Mesenchymal stem cell (in vitro differentiated cells and primary cell): ENCODE measurements around the gene FOXO4.

Source experiments
- DNase-seq: peaks from one replicate; pipeline ENCODE4 v3.0.0-alpha.2; 2013
- H2AFZ ChIP-seq: one replicate; pipeline ENCODE4 v1.6.1; 2013; ENCODE audit warnings: low read depth, mild to moderate bottlenecking, control low read depth, inconsistent platforms, low read length, moderate library complexity
- H2AK5ac ChIP-seq: 2 replicates; pipeline ENCODE4 v1.6.1; 2013; ENCODE audit warnings: low read length, moderate library complexity, mild to moderate bottlenecking, inconsistent platforms; ENCODE audit not compliant: severe bottlenecking
- H2BK120ac ChIP-seq: one replicate; pipeline ENCODE4 v1.6.1; 2013; ENCODE audit warnings: low read depth, mild to moderate bottlenecking, inconsistent platforms, low read length, moderate library complexity
- H2BK12ac ChIP-seq, 2 experiments: one replicate each; pipeline ENCODE4 v1.6.1; 2013; ENCODE audit warnings: inconsistent platforms in 2 of 2, low read length in 2 of 2, mild to moderate bottlenecking in 2 of 2, moderate library complexity in 2 of 2, control low read depth in 1 of 2
- H2BK15ac ChIP-seq: one replicate; pipeline ENCODE4 v1.6.1; 2013; ENCODE audit warnings: mild to moderate bottlenecking, low read depth, inconsistent platforms; ENCODE audit not compliant: poor library complexity, severe bottlenecking
- H2BK5ac ChIP-seq: 2 replicates; pipeline ENCODE4 v1.6.1; 2013; ENCODE audit warnings: low read depth, mild to moderate bottlenecking, low read length, control low read depth, inconsistent platforms; ENCODE audit not compliant: poor library complexity, severe bottlenecking
- H3K14ac ChIP-seq, 2 experiments: one replicate each; pipeline ENCODE4 v1.6.1; 2013; ENCODE audit warnings: inconsistent platforms in 2 of 2, low read length in 2 of 2, control low read depth in 1 of 2, mild to moderate bottlenecking in 1 of 2, moderate library complexity in 1 of 2
- H3K18ac ChIP-seq, 2 experiments: one replicate each; pipeline ENCODE4 v1.6.1; 2013; ENCODE audit warnings: inconsistent platforms in 2 of 2, low read length in 2 of 2, control low read depth in 1 of 2, low read depth in 1 of 2, mild to moderate bottlenecking in 1 of 2
- H3K23ac ChIP-seq, 2 experiments: one replicate each; pipeline ENCODE4 v1.6.1; 2013; ENCODE audit warnings: inconsistent platforms in 2 of 2, low read length in 2 of 2, mild to moderate bottlenecking in 2 of 2, moderate library complexity in 2 of 2, control low read depth in 1 of 2
- H3K27ac ChIP-seq: 2 replicates; pipeline ENCODE4 v1.5.1; 2013; ENCODE audit warnings: mild to moderate bottlenecking, moderate library complexity, low read length, control low read depth, inconsistent platforms; ENCODE audit not compliant: poor library complexity, severe bottlenecking
- H3K27me3 ChIP-seq, 2 experiments: 2 replicates each; pipeline versions ENCODE4 v1.6.1 to v1.7.0; 2013; ENCODE audit warnings: low read length in 2 of 2, mild to moderate bottlenecking in 2 of 2, moderate library complexity in 2 of 2, control low read depth in 1 of 2, inconsistent platforms in 1 of 2; ENCODE audit not compliant: control insufficient read depth in 1 of 2, insufficient read depth in 1 of 2
- H3K36me3 ChIP-seq, 2 experiments: 2 replicates each; pipeline versions ENCODE4 v1.6.1 to v1.7.0; 2013; ENCODE audit warnings: low read length in 2 of 2, control low read depth in 1 of 2, inconsistent platforms in 1 of 2, low read depth in 1 of 2, mild to moderate bottlenecking in 1 of 2; ENCODE audit not compliant: insufficient read depth in 2 of 2, control insufficient read depth in 1 of 2
- H3K4ac ChIP-seq, 2 experiments: one replicate each; pipeline ENCODE4 v1.6.1; 2013; ENCODE audit warnings: inconsistent platforms in 2 of 2, low read length in 2 of 2, mild to moderate bottlenecking in 2 of 2, moderate library complexity in 2 of 2, control low read depth in 1 of 2, low read depth in 1 of 2
- H3K4me1 ChIP-seq: 2 replicates; pipeline ENCODE4 v1.6.1; 2013; ENCODE audit warnings: low read depth, low read length, control low read depth; ENCODE audit not compliant: control insufficient read depth, insufficient read depth
- H3K4me2 ChIP-seq: 2 replicates; pipeline ENCODE4 v1.6.1; 2013; ENCODE audit warnings: low read length, mild to moderate bottlenecking, inconsistent platforms; ENCODE audit not compliant: poor library complexity, severe bottlenecking
- H3K4me3 ChIP-seq, 2 experiments: 2 replicates each; pipeline versions ENCODE4 v1.5.1 to v1.7.0; 2013; ENCODE audit warnings: low read length in 2 of 2, mild to moderate bottlenecking in 2 of 2, control low read depth in 1 of 2, low read depth in 1 of 2; ENCODE audit not compliant: insufficient read depth in 1 of 2
- H3K79me1 ChIP-seq: replicated peaks from 2 replicates; pipeline ENCODE4 v1.6.1; 2013; ENCODE audit warnings: mild to moderate bottlenecking, control low read depth, low read length, inconsistent platforms; ENCODE audit not compliant: poor library complexity, severe bottlenecking
- H3K9ac ChIP-seq: 2 replicates; pipeline ENCODE4 v1.7.0; 2013; ENCODE audit warnings: mild to moderate bottlenecking, low read length, moderate library complexity
- H3K9me3 ChIP-seq: 2 replicates; pipeline ENCODE4 v1.7.0; 2013; ENCODE audit warnings: mild to moderate bottlenecking, low read length; ENCODE audit not compliant: control insufficient read depth
- H4K8ac ChIP-seq: one replicate; pipeline ENCODE4 v1.6.1; 2013; ENCODE audit warnings: inconsistent platforms, mild to moderate bottlenecking, low read length, moderate library complexity
- H4K91ac ChIP-seq: one replicate; pipeline ENCODE4 v1.6.1; 2013; ENCODE audit warnings: mild to moderate bottlenecking, low read length, inconsistent platforms
- WGBS: methylation state at CpG from one replicate; pipeline ENCODE4 v1.1.7; 2013; ENCODE audit warnings: mixed read lengths; 5-methylcytosine and 5-hydroxymethylcytosine counted together

The FOXO4 gene

DNA sequence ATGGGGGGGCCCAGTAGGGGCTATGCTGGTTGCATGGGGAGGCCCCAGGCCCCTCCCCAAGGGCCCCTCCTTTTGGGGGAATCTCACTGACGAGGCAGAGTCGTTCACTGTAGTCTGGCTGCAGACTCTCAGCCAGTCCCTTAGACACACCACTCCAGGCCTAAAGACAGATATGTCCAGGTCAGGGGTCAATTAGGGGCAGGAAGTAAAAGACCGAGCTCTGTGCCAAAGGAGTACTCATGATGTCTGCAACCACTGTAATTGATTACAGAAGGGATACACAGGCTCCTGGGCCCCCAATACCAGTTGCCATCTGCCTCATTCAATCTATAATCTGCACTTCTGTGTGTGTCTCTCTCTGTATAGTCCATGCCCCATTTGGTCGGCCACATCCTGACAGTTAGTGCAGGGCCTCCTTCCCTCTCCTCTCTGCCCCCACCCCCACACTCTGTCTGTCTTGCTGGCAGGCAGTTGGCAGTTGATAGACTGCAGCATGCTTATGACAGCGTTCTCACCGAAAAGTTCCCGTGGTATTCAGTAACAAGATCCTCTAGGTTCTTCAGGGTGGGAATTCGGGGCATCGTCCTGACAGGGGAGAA is 12.2 kb downstream of the FOXO4 start:
- Histone ChIP-seq H3K4ac (no peak overlapping the region), H3K4me1 (peaks cover 4% of the 10 kb centered on the region), H3K27ac (no peak overlapping the region), H2BK12ac (no peak overlapping the region), H2BK15ac (no peak overlapping the region), H3K14ac (no peak overlapping the region), H3K9ac (no peak overlapping the region), H4K8ac (no peak overlapping the region), H2AK5ac (no peak overlapping the region), H3K4me3 (no peak overlapping the region), H3K36me3 (no peaks in the 10 kb centered on the region), H3K4me2 (no peak overlapping the region), H3K79me1 (no peaks in the 10 kb centered on the region), H2AFZ (no peak overlapping the region), H2BK5ac (no peak overlapping the region), H3K27me3 (peaks cover 0 to 60% of the 10 kb centered on the region in 2 experiments), H3K9me3 (peaks cover 2% of the 10 kb centered on the region), H3K23ac (no peak overlapping the region), H4K91ac (no peak overlapping the region), H2BK120ac (peak overlapping the region; percentile 34), H3K18ac (peak overlapping the region in 1 of 2 experiments; percentile 21)
- WGBS = 14% methylated on average over 2 of the region's 9 CpGs
- DNase-seq = peak; percentile 15

DNA sequence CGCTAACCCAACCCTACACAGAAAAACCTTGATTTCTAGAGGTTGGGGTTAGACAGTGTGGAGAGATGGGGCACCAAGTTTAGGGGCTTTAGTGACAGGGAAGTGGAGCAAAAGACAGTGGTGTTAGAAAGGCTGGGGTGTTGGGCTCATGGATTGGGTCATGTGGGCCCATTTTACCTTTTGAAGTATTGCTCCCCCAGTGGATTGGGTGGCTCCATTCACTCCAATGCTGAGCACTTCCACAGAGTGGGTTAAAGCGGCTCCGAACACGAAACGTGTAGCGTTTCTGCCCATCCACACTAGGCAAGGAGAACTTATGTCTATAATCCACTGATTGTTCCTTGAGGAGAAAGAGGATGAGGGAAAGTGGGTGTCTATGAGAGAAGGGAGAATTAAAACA is 13.4 kb downstream of the FOXO4 start:
- Histone ChIP-seq H3K4ac (no peak overlapping the region), H3K23ac (no peak overlapping the region), H3K79me1 (no peaks in the 10 kb centered on the region), H2BK120ac (no peak overlapping the region), H3K27ac (no peak overlapping the region), H4K91ac (no peak overlapping the region), H3K36me3 (no peaks in the 10 kb centered on the region), H4K8ac (no peak overlapping the region), H3K18ac (peak overlapping the region in 1 of 2 experiments; percentile 12), H3K14ac (no peak overlapping the region), H3K9ac (no peak overlapping the region), H2AK5ac (no peak overlapping the region), H3K4me1 (no peaks in the 10 kb centered on the region), H2BK5ac (no peak overlapping the region), H3K4me2 (no peak overlapping the region), H2BK12ac (no peak overlapping the region), H2BK15ac (no peak overlapping the region), H3K27me3 (peaks cover 0 to 60% of the 10 kb centered on the region in 2 experiments), H2AFZ (no peak overlapping the region), H3K4me3 (no peak overlapping the region), H3K9me3 (peaks cover 2% of the 10 kb centered on the region)
- 100% methylated on average over 2 of the region's 6 CpGs for WGBS
- no peak for DNase-seq

DNA sequence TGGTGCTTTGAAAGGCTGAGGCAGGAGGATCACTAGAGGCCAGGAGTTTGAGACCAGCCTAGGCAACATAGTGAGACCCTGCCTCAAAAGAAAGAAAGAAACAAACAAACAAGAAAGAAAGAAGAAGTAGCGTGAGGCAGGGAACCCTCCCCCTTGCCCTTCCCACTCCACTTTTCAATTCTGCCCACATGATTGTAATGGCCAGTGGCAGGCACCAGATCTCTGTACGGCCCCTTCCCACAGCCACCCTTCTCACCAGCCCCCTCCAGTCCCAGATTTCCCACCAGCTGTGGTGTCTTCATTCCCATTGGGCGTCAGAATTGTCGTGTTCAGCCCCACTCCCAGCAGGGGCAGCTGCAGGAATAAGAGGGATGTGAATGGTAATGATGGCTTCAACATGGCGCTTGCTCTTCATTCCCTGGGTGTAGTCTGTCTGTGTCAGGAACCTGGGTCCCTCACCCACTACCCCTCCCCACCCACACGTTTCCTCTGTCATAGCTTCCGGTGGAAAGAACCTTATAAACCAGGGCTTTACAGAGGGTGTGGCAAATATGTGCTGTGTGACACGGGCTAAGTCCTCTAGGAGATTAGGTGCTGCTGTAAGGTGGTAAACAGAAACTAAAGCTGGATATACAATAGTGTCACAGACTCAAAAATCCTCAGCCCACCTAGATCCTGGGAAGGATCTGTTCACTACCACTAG is 15.6 kb downstream of the FOXO4 start, which contains the start of gene IL2RG:
Gene IL2RG (minus strand): TSS at position 437 of the 703 bp plus-strand sequence. CDS start 38 bp downstream, at position 399.
- Histone ChIP-seq H2BK15ac (no peak within 1 kb of the TSS), H4K91ac (no peak within 1 kb of the TSS), H2AK5ac (no peak within 1 kb of the TSS), H3K4ac (no peak within 1 kb of the TSS), H2AFZ (no peak within 1 kb of the TSS), H3K4me3 (no peak within 1 kb of the TSS), H3K27ac (no peak within 1 kb of the TSS), H3K4me1 (no peaks in the 10 kb centered on the region), H3K9ac (no peak within 1 kb of the TSS), H3K18ac (no peak within 1 kb of the TSS), H3K79me1 (no peaks in the 10 kb centered on the region), H3K14ac (no peak within 1 kb of the TSS), H3K23ac (no peak within 1 kb of the TSS), H3K9me3 (peaks cover 2% of the 10 kb centered on the region), H2BK12ac (no peak within 1 kb of the TSS), H3K4me2 (no peak within 1 kb of the TSS), H2BK120ac (no peak within 1 kb of the TSS), H3K36me3 (no peaks in the 10 kb centered on the region), H3K27me3 (peaks cover 0 to 54% of the 10 kb centered on the region in 2 experiments), H2BK5ac (no peak within 1 kb of the TSS), H4K8ac (no peak within 1 kb of the TSS)
- DNase-seq = no peak
- no CpG with 5 or more reads among the region's 8 CpGs for WGBS

DNA sequence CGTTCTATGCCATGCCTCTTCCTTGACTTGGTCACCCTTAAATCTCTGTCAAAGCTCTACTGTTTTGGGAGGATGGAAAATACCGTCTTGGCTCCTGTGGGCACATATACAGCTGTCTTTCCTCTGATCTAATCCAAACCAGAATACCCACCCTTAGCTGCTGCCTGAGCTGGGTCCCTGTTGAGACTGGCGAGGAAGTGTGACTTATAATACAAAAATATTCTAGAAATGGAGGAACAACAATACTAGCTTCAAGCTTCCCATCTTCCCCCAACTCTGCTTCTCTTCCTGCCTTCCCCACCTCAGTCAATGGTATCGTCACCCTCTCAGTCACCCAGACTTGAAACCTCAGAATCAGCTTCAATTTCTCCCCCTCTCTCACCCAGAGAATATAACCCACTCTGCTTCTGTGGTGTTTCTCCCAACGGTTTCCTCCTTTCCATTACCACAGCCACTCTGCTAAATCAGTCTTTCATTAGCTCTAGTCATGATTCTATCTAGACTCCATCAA is 16.3 kb downstream of the FOXO4 start:
- Histone ChIP-seq H2BK120ac (no peak overlapping the region), H2BK12ac (no peak overlapping the region), H3K9ac (no peak overlapping the region), H3K36me3 (no peaks in the 10 kb centered on the region), H3K79me1 (no peaks in the 10 kb centered on the region), H3K9me3 (peaks cover 2% of the 10 kb centered on the region), H3K23ac (no peak overlapping the region), H2BK5ac (no peak overlapping the region), H3K4me1 (no peaks in the 10 kb centered on the region), H3K4ac (no peak overlapping the region), H3K14ac (no peak overlapping the region), H2BK15ac (no peak overlapping the region), H2AK5ac (no peak overlapping the region), H4K91ac (no peak overlapping the region), H4K8ac (no peak overlapping the region), H3K27ac (no peak overlapping the region), H3K27me3 (peaks cover 0 to 54% of the 10 kb centered on the region in 2 experiments), H2AFZ (no peak overlapping the region), H3K4me2 (no peak overlapping the region), H3K4me3 (no peak overlapping the region), H3K18ac (no peak overlapping the region)
- DNase-seq = no peak
- 74% methylated on average over 4 of the region's 5 CpGs for WGBS
